PFSK-1 (cell line): ENCODE results near the gene CCDC197.

Experiments
- POLR2AphosphoS5 ChIP-seq: IDR thresholded peaks from 2 replicates; pipeline ENCODE4 v1.6.1; 2012; ENCODE audit warnings: low read depth, mild to moderate bottlenecking, control low read depth, low read length, moderate library complexity
- REST ChIP-seq, 2 experiments: IDR thresholded peaks; 2 replicates each; pipeline versions ENCODE4 v1.6.1 to v1.8.0; 2011 to 2012; ENCODE audit warnings: low read depth in 2 of 2, low read length in 2 of 2, control low read depth in 1 of 2, inconsistent platforms in 1 of 2, mild to moderate bottlenecking in 1 of 2, moderate library complexity in 1 of 2; ENCODE audit not compliant: insufficient read depth in 1 of 2

DNA sequence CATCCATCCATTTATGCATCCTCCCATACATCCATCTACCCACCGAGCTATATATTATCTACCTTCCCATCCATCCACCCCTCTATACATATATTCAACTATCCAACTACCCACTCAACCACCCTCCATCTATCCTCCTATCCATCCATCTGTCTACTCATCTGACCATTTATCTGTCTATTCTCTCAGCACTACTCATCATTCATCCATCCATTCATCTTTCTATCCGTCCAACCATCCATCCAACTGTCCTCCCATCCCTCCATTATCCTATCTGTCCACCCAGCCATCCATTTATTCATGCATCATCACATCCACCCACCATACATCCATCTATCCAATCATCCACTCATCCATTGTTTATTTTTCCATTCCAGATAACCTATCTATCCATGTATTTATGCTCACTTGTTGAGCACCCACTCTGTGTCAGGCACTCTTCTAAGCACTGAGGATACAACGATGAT is 32.2 kb upstream of the CCDC197 start:
- TF ChIP-seq POLR2AphosphoS5 (no peak), REST (IDR thresholded peaks at IDR 0.05; ENCODE audit: insufficient read depth in 1 of 2, low read depth in 2 of 2, low read length in 2 of 2) (no peak)
